Smooth muscle cell (in vitro differentiated cells): ENCODE measurements around the gene LMO2. TPM values are rescaled to one million over a fixed set of nuclear protein-coding genes. Genes with fewer than 3 reads are reported as not detected.

Experiments used
- DNase-seq: peaks from one replicate; lab custom pipeline; 2025; ENCODE audit not compliant: unreplicated experiment; lab: John Stamatoyannopoulos, UW
- H2AFZ ChIP-seq: fragments of 200-600 bp; sonication (generic); 2 replicates; pipeline ENCODE4 v1.6.0; 2016; ENCODE audit warnings: antibody characterized with exemption, low read depth, mild to moderate bottlenecking
- H3F3A ChIP-seq: fragments of 200-600 bp; sonication (generic); 2 replicates; pipeline ENCODE4 v1.6.0; 2017; ENCODE audit warnings: antibody characterized with exemption, low read depth
- H3K27ac ChIP-seq: fragments of 200-600 bp; sonication (generic); 2 replicates; pipeline ENCODE4 v1.5.1; 2016; ENCODE audit warnings: low read depth, mild to moderate bottlenecking
- H3K27me3 ChIP-seq: fragments of 200-600 bp; sonication (generic); 2 replicates; pipeline ENCODE4 v1.6.1; 2016; ENCODE audit warnings: low read depth, mild to moderate bottlenecking
- H3K36me3 ChIP-seq: fragments of 200-600 bp; sonication (generic); 2 replicates; pipeline ENCODE4 v1.5.1; 2016; ENCODE audit warnings: low read depth
- H3K4me1 ChIP-seq: fragments of 200-600 bp; sonication (generic); 2 replicates; pipeline ENCODE4 v1.5.1; 2016; ENCODE audit warnings: low read depth
- H3K4me2 ChIP-seq: fragments of 200-600 bp; sonication (generic); 2 replicates; pipeline ENCODE4 v1.6.0; 2016; ENCODE audit warnings: mild to moderate bottlenecking
- H3K4me3 ChIP-seq: fragments of 200-600 bp; sonication (generic); 2 replicates; pipeline ENCODE4 v1.5.1; 2016; ENCODE audit warnings: mild to moderate bottlenecking
- H3K79me2 ChIP-seq: fragments of 200-600 bp; sonication (generic); 2 replicates; pipeline ENCODE4 v1.6.0; 2016; ENCODE audit warnings: low read depth, mild to moderate bottlenecking
- H3K9ac ChIP-seq: fragments of 200-600 bp; sonication (generic); 2 replicates; pipeline ENCODE4 v1.6.0; 2016; ENCODE audit warnings: low read depth
- H3K9me3 ChIP-seq: fragments of 200-600 bp; sonication (generic); replicated peaks from 2 replicates; pipeline ENCODE4 v1.5.1; 2016; ENCODE audit warnings: low read depth
- H4K20me1 ChIP-seq: fragments of 200-600 bp; sonication (generic); 2 replicates; pipeline ENCODE4 v1.6.0; 2016; ENCODE audit warnings: low read depth
- WGBS: methylation state at CpG from one replicate; pipeline ENCODE4 v1.1.7; 2016; ENCODE audit warnings: low lambda C conversion rate; 5-methylcytosine and 5-hydroxymethylcytosine counted together
- polyA plus RNA-seq: library from polyadenylated mRNA; unstranded; fragments of >200 nt; fragmentation: Nextera tagmentation; extraction: Ambion mirVana; gene quantifications from 2 replicates; pipeline ENCODE4 v1.2.1, GENCODE V29; 2016
- total RNA-seq: library from RNA; depleted of rRNA; stranded (reverse); fragments of >200 nt; gene quantifications from 2 replicates; pipeline ENCODE4 v1.2.3, GENCODE V29; 2014
- TF ChIP-seq, protein P1 (sequence below): fragments of 200-600 bp; sonication (generic); IDR thresholded peaks from 2 replicates; pipeline ENCODE4 v1.5.1; 2017; ENCODE audit warnings: borderline replicate concordance, mild to moderate bottlenecking, antibody characterized with exemption; ENCODE audit not compliant: insufficient read depth, poor library complexity, severe bottlenecking

LMO2 gene
- total and polyA plus RNA-seq, 2 experiments from 2014 or later = 2.7 to 3.8 TPM

DNA sequence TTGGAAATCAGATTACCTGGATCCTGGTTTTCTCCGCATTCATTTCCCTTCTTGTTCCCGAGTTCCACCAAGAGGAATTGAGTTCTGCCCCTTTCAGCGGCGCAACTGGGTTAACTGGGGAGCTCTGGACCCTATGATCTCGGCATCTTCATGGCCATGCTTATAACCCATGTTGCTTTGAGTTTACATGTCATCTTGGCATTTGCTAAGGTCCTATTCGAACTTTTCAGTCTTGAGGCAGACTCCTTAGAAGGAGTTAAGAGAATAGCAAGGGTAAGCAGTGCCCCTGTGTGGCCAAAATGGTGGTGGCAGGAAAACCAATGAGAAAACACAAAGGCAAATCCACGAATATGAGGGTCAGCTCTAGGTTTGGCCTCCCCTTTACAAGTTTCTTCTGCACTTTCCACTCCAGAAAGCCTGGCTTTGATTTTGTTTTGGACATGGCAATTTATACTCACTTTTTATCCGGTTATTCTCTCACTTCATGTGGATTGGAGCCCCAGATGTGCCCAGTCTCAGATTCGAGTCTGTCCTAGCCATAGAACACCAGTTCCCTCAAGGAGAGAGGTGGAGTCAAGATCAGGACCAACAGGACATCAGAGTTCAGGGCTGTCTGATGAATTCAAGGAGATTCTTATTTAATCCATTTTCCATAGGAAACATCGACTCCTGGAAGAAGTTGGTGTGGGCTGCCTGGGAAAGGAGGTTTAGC, 62.3 kb downstream of the LMO2 start:
- H3K9me3 ChIP-seq = no peaks in the 10 kb centered on the region
- H4K20me1 ChIP-seq = no peaks in the 10 kb centered on the region
- peak overlapping the region; percentile 88 for H3K4me2 ChIP-seq
- DNase-seq = no peak
- peak overlapping the region; percentile 53 for H3K4me3 ChIP-seq
- no peak overlapping the region for H3K27ac ChIP-seq
- H3K4me1 ChIP-seq = no peaks in the 10 kb centered on the region
- 22% methylated on average over 10 of the region's 10 CpGs for WGBS
- H3K27me3 ChIP-seq = peaks cover 37% of the 10 kb centered on the region
- no peaks in the 10 kb centered on the region for H3K79me2 ChIP-seq
- H2AFZ ChIP-seq = peak overlapping the region; percentile 58
- no peaks in the 10 kb centered on the region for H3F3A ChIP-seq
- no peak overlapping the region for H3K9ac ChIP-seq
- TF ChIP-seq, protein P1, sequence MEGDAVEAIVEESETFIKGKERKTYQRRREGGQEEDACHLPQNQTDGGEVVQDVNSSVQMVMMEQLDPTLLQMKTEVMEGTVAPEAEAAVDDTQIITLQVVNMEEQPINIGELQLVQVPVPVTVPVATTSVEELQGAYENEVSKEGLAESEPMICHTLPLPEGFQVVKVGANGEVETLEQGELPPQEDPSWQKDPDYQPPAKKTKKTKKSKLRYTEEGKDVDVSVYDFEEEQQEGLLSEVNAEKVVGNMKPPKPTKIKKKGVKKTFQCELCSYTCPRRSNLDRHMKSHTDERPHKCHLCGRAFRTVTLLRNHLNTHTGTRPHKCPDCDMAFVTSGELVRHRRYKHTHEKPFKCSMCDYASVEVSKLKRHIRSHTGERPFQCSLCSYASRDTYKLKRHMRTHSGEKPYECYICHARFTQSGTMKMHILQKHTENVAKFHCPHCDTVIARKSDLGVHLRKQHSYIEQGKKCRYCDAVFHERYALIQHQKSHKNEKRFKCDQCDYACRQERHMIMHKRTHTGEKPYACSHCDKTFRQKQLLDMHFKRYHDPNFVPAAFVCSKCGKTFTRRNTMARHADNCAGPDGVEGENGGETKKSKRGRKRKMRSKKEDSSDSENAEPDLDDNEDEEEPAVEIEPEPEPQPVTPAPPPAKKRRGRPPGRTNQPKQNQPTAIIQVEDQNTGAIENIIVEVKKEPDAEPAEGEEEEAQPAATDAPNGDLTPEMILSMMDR = peak; percentile 70
- no peaks in the 10 kb centered on the region for H3K36me3 ChIP-seq

- Histone ChIP-seq H3K27me3 (peaks cover 45% of the 10 kb centered on the region), H2AFZ (peak overlapping the region; percentile 58), H3K27ac (no peak overlapping the region), H3K4me1 (no peaks in the 10 kb centered on the region), H3F3A (no peaks in the 10 kb centered on the region), H3K79me2 (no peaks in the 10 kb centered on the region), H3K9me3 (no peaks in the 10 kb centered on the region), H4K20me1 (no peaks in the 10 kb centered on the region), H3K9ac (no peak overlapping the region), H3K4me3 (peak overlapping the region; percentile 53), H3K4me2 (peak overlapping the region; percentile 88), H3K36me3 (no peaks in the 10 kb centered on the region)
- TF ChIP-seq, protein P1 = no peak
- WGBS = 11% methylated on average over 52 of the region's 56 CpGs
- no peak for DNase-seq
These were observed 63.1 kb downstream of the LMO2 start for GRCh38 chr11:33828604-33829429.

DNA sequence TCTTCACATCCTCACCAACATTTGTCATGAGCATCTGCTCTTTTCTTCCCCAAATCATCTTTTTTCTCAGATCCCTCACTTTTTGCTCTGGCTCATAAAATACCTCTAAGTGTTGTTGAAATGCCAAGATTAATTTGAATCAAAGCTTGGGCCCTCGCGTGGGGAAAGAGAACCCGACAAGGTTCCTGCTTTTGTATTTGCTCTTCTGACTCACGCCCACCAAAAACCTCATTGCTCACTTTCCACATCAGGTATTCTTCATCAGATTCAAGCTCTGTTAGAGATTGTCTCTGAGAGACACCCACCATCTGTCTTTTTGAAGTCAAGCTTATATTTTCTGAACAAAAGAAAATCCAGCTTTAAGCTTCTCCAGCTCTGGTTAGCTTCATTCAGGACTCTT, 64.7 kb downstream of the LMO2 start:
- peak overlapping the region; percentile 57 for H2AFZ ChIP-seq
- no peaks in the 10 kb centered on the region for H3K36me3 ChIP-seq
- no peak overlapping the region for H3K9ac ChIP-seq
- no peak overlapping the region for H3K4me2 ChIP-seq
- no peaks in the 10 kb centered on the region for H3K79me2 ChIP-seq
- TF ChIP-seq, protein P1 = no peak
- DNase-seq = no peak
- peaks cover 60% of the 10 kb centered on the region for H3K27me3 ChIP-seq
- H3F3A ChIP-seq = no peaks in the 10 kb centered on the region
- no peaks in the 10 kb centered on the region for H4K20me1 ChIP-seq
- H3K27ac ChIP-seq = no peak overlapping the region
- no peak overlapping the region for H3K4me3 ChIP-seq
- WGBS = 79% methylated on average over 4 of the region's 4 CpGs
- H3K4me1 ChIP-seq = no peaks in the 10 kb centered on the region
- no peaks in the 10 kb centered on the region for H3K9me3 ChIP-seq
